ENCODE measurements around the gene HDDC2. TPM values are rescaled to one million over a fixed set of nuclear protein-coding genes. Genes with fewer than 3 reads are reported as not detected.

The HDDC2 gene
- total RNA-seq, 2 donors from 2014 or later = 36.8 to 42.5 TPM

DNA sequence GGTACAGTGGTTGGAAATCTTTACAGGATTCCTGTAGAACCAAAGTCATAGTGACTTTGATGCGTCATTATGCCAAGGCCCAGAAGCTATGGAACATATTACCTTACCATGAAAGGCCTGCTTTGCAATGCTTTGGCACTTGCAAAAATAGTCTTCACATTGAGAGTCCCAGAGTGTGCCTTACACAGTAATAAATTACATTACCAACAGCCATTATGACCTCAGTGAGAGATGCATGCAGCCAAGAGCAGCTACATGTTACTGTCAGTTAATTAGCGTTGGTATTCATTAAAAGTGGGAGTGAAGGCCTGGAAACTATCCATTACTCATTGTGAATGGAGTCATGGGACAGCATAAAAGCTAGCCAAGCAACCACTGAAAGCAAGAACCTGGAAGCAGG, 39.2 kb upstream of the HDDC2 start:
- DNase-seq (no peak), ATAC-seq (no peak)
- Histone ChIP-seq H3K9me3 (no peaks in the 10 kb centered on the region), H3K4me1 (no peaks in the 10 kb centered on the region), H3K27ac (no peak overlapping the region), H3K4me3 (no peak overlapping the region), H3K36me3 (replicated peaks in 1 of 2; ENCODE audit: insufficient read depth in 1 of 2, low read depth in 2 of 2) (no peaks in the 10 kb centered on the region), H3K27me3 (no peaks in the 10 kb centered on the region)
- 85 to 95% methylated on average over 2 of the region's 2 CpGs for WGBS, 2 donors
- TF ChIP-seq, protein P1, sequence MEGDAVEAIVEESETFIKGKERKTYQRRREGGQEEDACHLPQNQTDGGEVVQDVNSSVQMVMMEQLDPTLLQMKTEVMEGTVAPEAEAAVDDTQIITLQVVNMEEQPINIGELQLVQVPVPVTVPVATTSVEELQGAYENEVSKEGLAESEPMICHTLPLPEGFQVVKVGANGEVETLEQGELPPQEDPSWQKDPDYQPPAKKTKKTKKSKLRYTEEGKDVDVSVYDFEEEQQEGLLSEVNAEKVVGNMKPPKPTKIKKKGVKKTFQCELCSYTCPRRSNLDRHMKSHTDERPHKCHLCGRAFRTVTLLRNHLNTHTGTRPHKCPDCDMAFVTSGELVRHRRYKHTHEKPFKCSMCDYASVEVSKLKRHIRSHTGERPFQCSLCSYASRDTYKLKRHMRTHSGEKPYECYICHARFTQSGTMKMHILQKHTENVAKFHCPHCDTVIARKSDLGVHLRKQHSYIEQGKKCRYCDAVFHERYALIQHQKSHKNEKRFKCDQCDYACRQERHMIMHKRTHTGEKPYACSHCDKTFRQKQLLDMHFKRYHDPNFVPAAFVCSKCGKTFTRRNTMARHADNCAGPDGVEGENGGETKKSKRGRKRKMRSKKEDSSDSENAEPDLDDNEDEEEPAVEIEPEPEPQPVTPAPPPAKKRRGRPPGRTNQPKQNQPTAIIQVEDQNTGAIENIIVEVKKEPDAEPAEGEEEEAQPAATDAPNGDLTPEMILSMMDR (IDR thresholded peaks at IDR 0.05) = no peak
- no peak for TF ChIP-seq POLR2A (IDR thresholded peaks at IDR 0.05)
- intact Hi-C loops (cut with DNase I) = no loop called here

DNA sequence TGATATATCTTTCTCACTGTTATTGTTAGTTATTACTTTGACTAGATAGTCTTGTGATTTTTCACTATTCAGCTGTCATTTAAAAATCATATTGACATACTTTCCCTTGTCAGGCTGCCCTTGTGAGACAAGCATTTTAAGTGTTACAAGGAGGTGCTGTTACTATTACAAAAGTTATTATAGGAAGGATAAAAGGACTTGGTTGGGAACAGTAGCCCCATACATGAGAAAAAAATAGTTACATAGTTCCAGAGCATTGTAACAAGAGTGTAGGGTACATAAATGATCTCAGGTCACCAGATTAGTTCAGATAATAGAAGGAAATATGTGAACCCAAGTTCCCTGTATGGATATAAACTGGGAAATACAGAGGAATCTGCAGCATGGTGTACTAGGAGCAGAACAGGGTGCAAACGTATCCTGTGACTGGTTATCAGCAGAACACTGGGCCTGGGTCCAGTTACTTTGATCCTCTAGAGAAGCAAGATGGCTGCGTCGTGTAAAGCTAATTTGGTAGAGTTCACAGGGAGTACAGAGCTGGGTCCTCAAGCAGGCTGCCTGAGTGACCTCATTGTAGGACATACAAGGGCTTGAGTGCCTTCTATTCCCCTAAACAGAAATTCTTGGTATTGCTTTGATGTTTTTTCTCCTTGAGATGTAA, 38.5 kb upstream of the HDDC2 start:
- DNase-seq (no peak), ATAC-seq (no peak)
- no peaks in the 10 kb centered on the region for H3K36me3 ChIP-seq (replicated peaks in 1 of 2; ENCODE audit: insufficient read depth in 1 of 2, low read depth in 2 of 2)
- intact Hi-C loops (cut with DNase I) = no loop called here
- H3K9me3 ChIP-seq = no peaks in the 10 kb centered on the region
- WGBS, 2 donors = 59 to 68% methylated on average over 3 of the region's 3 CpGs
- H3K27ac ChIP-seq = no peak overlapping the region
- no peaks in the 10 kb centered on the region for H3K4me1 ChIP-seq
- H3K27me3 ChIP-seq = no peaks in the 10 kb centered on the region
- TF ChIP-seq, protein P1 (IDR thresholded peaks at IDR 0.05) = no peak
- no peak for TF ChIP-seq POLR2A (IDR thresholded peaks at IDR 0.05)
- no peak overlapping the region for H3K4me3 ChIP-seq

DNA sequence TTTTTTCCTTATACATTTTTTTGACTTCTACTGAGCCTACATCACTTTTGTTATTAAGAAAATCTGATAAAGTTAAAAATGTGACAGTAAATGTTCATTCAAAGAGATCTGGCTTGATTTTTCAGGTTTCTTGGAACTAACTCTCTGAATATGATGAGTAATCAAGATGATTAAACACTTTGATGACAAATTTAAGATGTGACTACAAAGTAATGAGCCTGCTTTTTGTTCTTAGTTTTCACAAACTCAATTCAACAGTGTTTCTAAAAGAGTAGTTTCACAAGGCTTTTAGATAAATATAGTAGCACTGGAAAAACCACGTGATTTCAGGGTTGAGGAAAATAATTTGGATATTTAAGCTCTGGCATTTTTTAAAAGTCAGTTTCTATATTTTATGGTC, 37.9 kb upstream of the HDDC2 start:
- intact Hi-C loops (cut with DNase I) = no loop called here
- WGBS, 2 donors = 40 to 60% methylated on average over 1 of the region's 1 CpG
- Histone ChIP-seq H3K27me3 (no peaks in the 10 kb centered on the region), H3K27ac (no peak overlapping the region), H3K4me1 (no peaks in the 10 kb centered on the region), H3K9me3 (no peaks in the 10 kb centered on the region), H3K4me3 (no peak overlapping the region), H3K36me3 (replicated peaks in 1 of 2; ENCODE audit: insufficient read depth in 1 of 2, low read depth in 2 of 2) (no peaks in the 10 kb centered on the region)
- no peak for TF ChIP-seq POLR2A (IDR thresholded peaks at IDR 0.05)
- TF ChIP-seq, protein P1 (IDR thresholded peaks at IDR 0.05) = no peak
- DNase-seq (no peak), ATAC-seq (no peak)

DNA sequence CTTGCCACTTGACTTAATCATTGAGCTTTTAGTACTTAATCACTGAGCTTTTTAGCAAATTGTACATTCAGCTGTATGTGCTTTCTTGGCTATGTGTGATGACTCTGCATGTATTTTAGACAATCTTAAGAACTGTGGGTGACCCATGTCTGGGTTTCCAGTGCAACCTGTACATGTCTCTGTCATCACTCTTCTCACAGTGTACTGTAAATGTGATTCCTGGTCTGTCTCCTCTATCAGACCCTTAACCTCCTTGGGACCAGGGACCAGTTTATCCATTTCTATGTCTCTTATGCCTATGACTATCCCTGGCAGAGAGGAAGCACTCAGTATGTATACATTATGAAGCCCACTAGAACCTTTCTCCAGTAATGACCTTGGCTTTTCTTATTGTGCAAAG, 36.6 kb upstream of the HDDC2 start:
- H3K4me1 ChIP-seq = no peaks in the 10 kb centered on the region
- no peak for ATAC-seq
- H3K27ac ChIP-seq = no peak overlapping the region
- no peak for DNase-seq
- TF ChIP-seq POLR2A (IDR thresholded peaks at IDR 0.05) = no peak
- TF ChIP-seq, protein P1 (IDR thresholded peaks at IDR 0.05) = no peak
- no peak overlapping the region for H3K4me3 ChIP-seq
- intact Hi-C loops (cut with DNase I) = no loop called here
- no peaks in the 10 kb centered on the region for H3K9me3 ChIP-seq
- H3K27me3 ChIP-seq = no peaks in the 10 kb centered on the region
- H3K36me3 ChIP-seq (replicated peaks in 1 of 2; ENCODE audit: insufficient read depth in 1 of 2, low read depth in 2 of 2) = no peaks in the 10 kb centered on the region

DNA sequence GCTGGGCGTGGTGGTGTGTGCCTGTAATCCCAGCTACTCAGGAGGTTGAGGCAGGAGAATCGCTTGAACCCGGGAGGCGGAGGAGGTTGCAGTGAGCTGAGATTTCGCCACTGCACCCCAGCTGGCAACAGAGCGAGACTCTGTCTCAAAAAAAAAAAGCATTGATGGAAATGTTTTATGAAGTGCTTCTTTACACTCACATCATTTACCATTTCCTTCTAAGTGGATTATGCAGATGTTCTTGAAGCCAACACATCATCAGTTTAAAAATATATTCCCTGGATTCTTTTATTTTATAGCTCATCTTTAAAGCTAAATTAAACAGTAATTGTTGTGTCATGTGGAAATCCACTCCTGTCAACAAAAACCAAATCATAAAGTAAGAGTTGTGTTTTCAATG, 35.9 kb upstream of the HDDC2 start:
- intact Hi-C loops (cut with DNase I) = no loop called here
- TF ChIP-seq, protein P1 (IDR thresholded peaks at IDR 0.05) = no peak
- TF ChIP-seq POLR2A (IDR thresholded peaks at IDR 0.05) = no peak
- ATAC-seq = no peak

More for the DNA sequence above, 35.9 kb upstream of the HDDC2 start:
- 79 to 89% methylated on average over 6 of the region's 6 CpGs for WGBS, 2 donors
- Histone ChIP-seq H3K9me3 (no peaks in the 10 kb centered on the region), H3K36me3 (replicated peaks in 1 of 2; ENCODE audit: insufficient read depth in 1 of 2, low read depth in 2 of 2) (no peaks in the 10 kb centered on the region), H3K27me3 (no peaks in the 10 kb centered on the region), H3K27ac (no peak overlapping the region), H3K4me3 (no peak overlapping the region), H3K4me1 (no peaks in the 10 kb centered on the region)
- no peak for DNase-seq

All from body of pancreas (tissue), 4 donors.